ENCODE measurements around the gene NCOA3.

- TF ChIP-seq, protein P1, sequence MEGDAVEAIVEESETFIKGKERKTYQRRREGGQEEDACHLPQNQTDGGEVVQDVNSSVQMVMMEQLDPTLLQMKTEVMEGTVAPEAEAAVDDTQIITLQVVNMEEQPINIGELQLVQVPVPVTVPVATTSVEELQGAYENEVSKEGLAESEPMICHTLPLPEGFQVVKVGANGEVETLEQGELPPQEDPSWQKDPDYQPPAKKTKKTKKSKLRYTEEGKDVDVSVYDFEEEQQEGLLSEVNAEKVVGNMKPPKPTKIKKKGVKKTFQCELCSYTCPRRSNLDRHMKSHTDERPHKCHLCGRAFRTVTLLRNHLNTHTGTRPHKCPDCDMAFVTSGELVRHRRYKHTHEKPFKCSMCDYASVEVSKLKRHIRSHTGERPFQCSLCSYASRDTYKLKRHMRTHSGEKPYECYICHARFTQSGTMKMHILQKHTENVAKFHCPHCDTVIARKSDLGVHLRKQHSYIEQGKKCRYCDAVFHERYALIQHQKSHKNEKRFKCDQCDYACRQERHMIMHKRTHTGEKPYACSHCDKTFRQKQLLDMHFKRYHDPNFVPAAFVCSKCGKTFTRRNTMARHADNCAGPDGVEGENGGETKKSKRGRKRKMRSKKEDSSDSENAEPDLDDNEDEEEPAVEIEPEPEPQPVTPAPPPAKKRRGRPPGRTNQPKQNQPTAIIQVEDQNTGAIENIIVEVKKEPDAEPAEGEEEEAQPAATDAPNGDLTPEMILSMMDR (IDR thresholded peaks at IDR 0.05): no peak
- no peak for TF ChIP-seq POLR2A (IDR thresholded peaks at IDR 0.05)
These were observed 162.4 kb downstream of the NCOA3 start for GRCh38 chr20:47664068-47664437.
